K562 (cell line): ENCODE measurements around the gene TMTC2. TPM values are rescaled to one million over a fixed set of nuclear protein-coding genes. Genes with fewer than 3 reads are reported as not detected.

Experiments used
- ATAC-seq: fragments of 200-7000 bp; cut with Tn5 transposase; 3 replicates; pipeline ENCODE4 v1.9.1; 2020; ENCODE audit warnings: moderate library complexity
- BruUV-seq: library from RNA; stranded (reverse); fragments of 400-500 nt; replicated peaks from 2 replicates; lab custom pipeline; 2021; lab: Mats Ljungman, UMichigan
- CTCF ChIA-PET: fragments of 300-600 bp; formaldehyde crosslinking; extraction: SDS; loops from one replicate; lab custom pipeline; 2021; ENCODE audit warnings: low intra/inter-chr PET ratio; lab: Yijun Ruan, JAX
- POLR2A ChIA-PET: fragments of 300-600, 350-650 bp; sonication (Branson Sonifier 250); formaldehyde crosslinking; extraction: SDS; loops from one replicate; lab custom pipeline; 2021; ENCODE audit warnings: antibody characterized with exemption, inconsistent platforms; lab: Yijun Ruan, JAX
- DNase-seq, 4 experiments: peaks; one replicate each; pipeline versions ENCODE4 v3.0.0 to v3.0.0-alpha.2; 2011 to 2018; ENCODE audit warnings: low spot score in 3 of 4, mixed read lengths in 3 of 4; ENCODE audit errors: extremely low read depth in 1 of 4
- FAIRE-seq: peaks from 2 replicates; lab custom pipeline; 2011; peaks lifted over from hg19 to GRCh38; lab: Jason Lieb, UNC
- H2AFZ ChIP-seq: 2 replicates; pipeline ENCODE4 v1.6.0; 2011; ENCODE audit warnings: low read depth, low read length, control low read depth, inconsistent platforms
- H3K27ac ChIP-seq: fragments of 200-600 bp; 3 replicates; pipeline ENCODE4 v1.8.0; 2011; ENCODE audit warnings: low read depth, mild to moderate bottlenecking, control low read depth, inconsistent platforms, low read length, moderate library complexity, mixed read lengths; ENCODE audit errors: extremely low read depth
- H3K27me3 ChIP-seq, 2 experiments: fragments of 300-600 bp in 1 of 2; 2 replicates in 1 of 2; 3 replicates in 1 of 2; pipeline versions ENCODE4 v1.6.0 to v1.8.0; 2011; ENCODE audit warnings: inconsistent platforms in 2 of 2, low read length in 2 of 2, mild to moderate bottlenecking in 1 of 2, mixed read lengths in 1 of 2, moderate library complexity in 1 of 2; ENCODE audit not compliant: control insufficient read depth in 2 of 2, insufficient read depth in 2 of 2
- H3K36me3 ChIP-seq: fragments of 300-600 bp; 3 replicates; pipeline ENCODE4 v1.8.0; 2011; ENCODE audit warnings: mild to moderate bottlenecking, low read length, inconsistent platforms; ENCODE audit not compliant: control insufficient read depth, insufficient read depth
- H3K4me1 ChIP-seq, 2 experiments: fragments of 200-600 bp in 1 of 2; replicated peaks in 1 of 2; 2 replicates in 1 of 2; 3 replicates in 1 of 2; pipeline versions ENCODE4 v1.5.1 to v1.8.0; 2011; ENCODE audit warnings: inconsistent platforms in 2 of 2, low read length in 2 of 2, mild to moderate bottlenecking in 1 of 2, mixed read lengths in 1 of 2, moderate library complexity in 1 of 2; ENCODE audit not compliant: control insufficient read depth in 2 of 2, insufficient read depth in 2 of 2
- H3K4me2 ChIP-seq: 2 replicates; pipeline ENCODE4 v1.6.1; 2011; ENCODE audit warnings: low read length, control low read depth, inconsistent platforms, mixed read lengths; ENCODE audit not compliant: insufficient read depth
- H3K4me3 ChIP-seq: fragments of 200-600 bp; sonication (generic), shearing (Covaris generic); 2 replicates; pipeline ENCODE4 v1.5.1; 2016; ENCODE audit warnings: control low read depth, inconsistent platforms
- H3K79me2 ChIP-seq: fragments of 200-600 bp; 3 replicates; pipeline ENCODE4 v1.8.0; 2011; ENCODE audit warnings: low read length, inconsistent platforms; ENCODE audit not compliant: control insufficient read depth, insufficient read depth
- H3K9ac ChIP-seq, 2 experiments: 2 replicates each; pipeline versions ENCODE4 v1.6.0 to v1.6.1; 2011; ENCODE audit warnings: low read depth in 2 of 2, low read length in 2 of 2, control low read depth in 1 of 2, inconsistent platforms in 1 of 2, mild to moderate bottlenecking in 1 of 2, mixed read lengths in 1 of 2; ENCODE audit not compliant: insufficient read depth in 1 of 2
- H3K9me1 ChIP-seq: one replicate; pipeline ENCODE4 v1.6.0; 2011; ENCODE audit warnings: inconsistent platforms, mild to moderate bottlenecking, low read length, moderate library complexity; ENCODE audit not compliant: control insufficient read depth, insufficient read depth
- H3K9me3 ChIP-seq: replicated peaks from 2 replicates; pipeline ENCODE4 v1.5.1; 2011; ENCODE audit warnings: low read depth, low read length, inconsistent platforms; ENCODE audit not compliant: control insufficient read depth, insufficient read depth
- H4K20me1 ChIP-seq: replicated peaks from 2 replicates; pipeline ENCODE4 v1.6.1; 2011; ENCODE audit warnings: low read length, inconsistent platforms, mixed read lengths; ENCODE audit not compliant: control insufficient read depth, insufficient read depth
- CBFA2T3 ChIP-seq: fragments of 450-650 bp; IDR thresholded peaks from 2 replicates; pipeline ENCODE4 v1.6.1; 2017
- CSDE1 ChIP-seq, 2 experiments: fragments of 450-650 bp; IDR thresholded peaks; 2 replicates each; pipeline ENCODE4 v1.6.1; 2016; ENCODE audit warnings: mild to moderate bottlenecking in 1 of 2
- CTBP1 ChIP-seq: fragments of 450-650 bp; IDR thresholded peaks from 2 replicates; pipeline ENCODE4 v1.6.1; 2016; ENCODE audit warnings: borderline replicate concordance
- FUS ChIP-seq: fragments of 200-400 bp; formaldehyde crosslinking; optimal IDR thresholded peaks from 2 replicates; pipeline ENCODE3; 2017; ENCODE audit warnings: low read depth, low read length
- HNRNPH1 ChIP-seq: fragments of 200-400 bp; formaldehyde crosslinking; optimal IDR thresholded peaks from 2 replicates; pipeline ENCODE3; 2017; ENCODE audit warnings: low read depth, mild to moderate bottlenecking, low read length, moderate library complexity
- JUND ChIP-seq, 2 experiments: IDR thresholded peaks; 2 replicates in 1 of 2; 3 replicates in 1 of 2; pipeline ENCODE4 v1.6.1; 2011; ENCODE audit warnings: borderline replicate concordance in 2 of 2, low read depth in 2 of 2, low read length in 2 of 2, improper control_type of control experiment in 1 of 2, missing biosample characterization in 1 of 2, missing genetic modification characterization in 1 of 2, missing genetic modification reagents in 1 of 2
- PPARD ChIP-seq: fragments of 250-450 bp; sonication (Bioruptor Pico); IDR thresholded peaks from 2 replicates; pipeline ENCODE4 v1.8.0; 2022; ENCODE audit warnings: inconsistent platforms, mild to moderate bottlenecking, moderate library complexity
- RBM15 ChIP-seq: fragments of 200-400 bp; formaldehyde crosslinking; IDR thresholded peaks from 2 replicates; pipeline ENCODE4 v1.6.1; 2018; ENCODE audit warnings: mild to moderate bottlenecking, low read length, moderate library complexity; ENCODE audit not compliant: insufficient read depth
- RCOR1 ChIP-seq, 2 experiments: IDR thresholded peaks; 2 replicates each; pipeline ENCODE4 v1.6.1; 2012; ENCODE audit warnings: low read depth in 2 of 2, low read length in 2 of 2, borderline replicate concordance in 1 of 2, improper control_type of control experiment in 1 of 2
- SIRT6 ChIP-seq: IDR thresholded peaks from one replicate; pipeline ENCODE4 v1.6.1; 2012; ENCODE audit warnings: low read depth, mild to moderate bottlenecking, control low read depth, inconsistent platforms, low read length, moderate library complexity
- SOX6 ChIP-seq: fragments of 450-650 bp; IDR thresholded peaks from 2 replicates; pipeline ENCODE4 v1.6.1; 2014; ENCODE audit warnings: mild to moderate bottlenecking
- YBX1 ChIP-seq: fragments of 450-650 bp; IDR thresholded peaks from 2 replicates; pipeline ENCODE4 v1.7.1; 2016; ENCODE audit warnings: mild to moderate bottlenecking
- ZNF263 ChIP-seq: sonication (generic); formaldehyde crosslinking; IDR thresholded peaks from 2 replicates; pipeline ENCODE4 v1.8.0; 2022; ENCODE audit warnings: mild to moderate bottlenecking, missing genetic modification reagents, borderline replicate concordance
- ZNF347 ChIP-seq: fragments of 450-650 bp; formaldehyde crosslinking; IDR thresholded peaks from 2 replicates; pipeline ENCODE4 v1.4.0; 2020; ENCODE audit warnings: low read depth, mild to moderate bottlenecking, moderate library complexity
- ZNF583 ChIP-seq: fragments of 250-450 bp; sonication (Bioruptor Pico); IDR thresholded peaks from 2 replicates; pipeline ENCODE4 v1.4.0; 2020
- WGBS: fragments of 100-300 bp; shearing (Covaris generic); methylation state at CpG from one replicate; pipeline ENCODE4 v1.1.6; 2016; ENCODE audit warnings: low coverage, mixed read lengths; ENCODE audit not compliant: insufficient coverage; ENCODE audit errors: missing lambda C conversion rate; 5-methylcytosine and 5-hydroxymethylcytosine counted together
- in situ Hi-C: fragments of 300-500 bp; cut with MboI; formaldehyde crosslinking; loops from 4 replicates; pipeline ENCODE4 v1.15.0; 2018; ENCODE audit warnings: inconsistent platforms, mixed read lengths
- intact Hi-C: fragments of 100-400 bp; cut with micrococcal nuclease; formaldehyde crosslinking; loops from 2 replicates; pipeline ENCODE4 v1.14.2; 2022
- polyA plus RNA-seq, 8 experiments: library from polyadenylated mRNA; depleted of rRNA in 4 of 8; stranded (reverse) in 5 of 8; unstranded in 3 of 8; fragments of >200 nt; fragmentation: Nextera tagmentation in 2 of 8; fragmentation: Illumina TruSeq in 1 of 8; extraction: Ambion mirVana in 2 of 8; extraction: Trizol in 1 of 8; gene quantifications; 2 replicates each; pipeline versions ENCODE4 v1.2.1 to v1.2.3, GENCODE V29; 2011 to 2014; ENCODE audit warnings: inconsistent platforms in 1 of 8, missing spikeins in 1 of 8
- total RNA-seq, 7 experiments: library from RNA; depleted of rRNA in 6 of 7; stranded (reverse); fragments of >200 nt in 6 of 7; fragmentation: Illumina TruSeq in 2 of 7; extraction: Trizol in 2 of 7; gene quantifications; 2 replicates each; pipeline versions ENCODE4 v1.2.1 to v1.2.3, GENCODE V29; 2011 to 2021; ENCODE audit warnings: low replicate concordance in 1 of 7
- TF ChIP-seq, protein P1 (sequence below), 2 experiments: fragments of 200-800 bp in 1 of 2; sonication (Bioruptor generic) in 1 of 2; sonication (generic) in 1 of 2; formaldehyde crosslinking in 1 of 2; IDR thresholded peaks in 1 of 2; conservative IDR thresholded peaks in 1 of 2; 2 replicates each; pipeline versions ENCODE4 v1.5.0 to v1.6.1; 2016 to 2020; ENCODE audit warnings: missing compliant biosample characterization in 1 of 2, missing genetic modification characterization in 1 of 2, missing genetic modification reagents in 1 of 2
- TF ChIP-seq, protein P2 (sequence below): fragments of 250-450 bp; sonication (Bioruptor Pico); IDR thresholded peaks from 2 replicates; pipeline ENCODE4 v1.5.0; 2020; ENCODE audit warnings: mild to moderate bottlenecking, borderline replicate concordance
- TF ChIP-seq, protein P3 (sequence below), 2 experiments: fragments of 450-650 bp; conservative IDR thresholded peaks; 2 replicates each; pipeline ENCODE4 v1.6.1; 2017; ENCODE audit warnings: mild to moderate bottlenecking in 2 of 2, moderate library complexity in 2 of 2

Gene TMTC2
- total and polyA plus RNA-seq, 9 of the 15 experiments (the other 6 are each of a cell fraction or from before 2014, with no cell fraction given) = 0.29 to 1.1 (median 0.55) TPM

DNA sequence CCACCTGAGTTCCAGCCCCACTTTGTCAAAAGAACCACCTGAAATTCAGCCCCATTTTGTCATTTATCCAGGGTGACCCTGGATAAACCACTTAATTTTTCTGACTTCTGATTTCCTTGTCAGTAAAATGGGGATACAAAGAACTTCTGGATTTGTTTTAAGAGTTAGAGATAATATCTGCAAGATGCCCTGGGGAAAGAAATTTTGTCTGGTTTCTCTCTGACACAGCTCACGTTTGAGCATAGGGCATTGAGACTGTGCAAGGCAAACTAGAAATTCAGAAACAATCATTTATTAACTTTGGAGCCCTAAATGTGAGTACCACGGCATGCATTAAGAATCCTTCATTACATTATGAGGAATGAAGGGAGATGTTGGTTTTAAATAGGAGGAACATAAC is 37.2 kb downstream of the TMTC2 start:
- intact Hi-C loops = no loop called here
- in situ Hi-C loops = no loop called here

More for the DNA sequence above, 37.2 kb downstream of the TMTC2 start:
- BruUV-seq = no TSS peak
- no peak overlapping the region for H3K9ac ChIP-seq
- H4K20me1 ChIP-seq = no peaks in the 10 kb centered on the region
- H3K27ac ChIP-seq = no peak overlapping the region
- H3K4me3 ChIP-seq = no peak overlapping the region
- FAIRE-seq (no peak), DNase-seq (no peak), ATAC-seq (no peak)
- ChIA-PET CTCF (no interaction called here), POLR2A (no interaction called here)
- no peaks in the 10 kb centered on the region for H3K9me3 ChIP-seq
- H3K27me3 ChIP-seq = no peaks in the 10 kb centered on the region
- no peaks in the 10 kb centered on the region for H3K79me2 ChIP-seq
- H3K4me1 ChIP-seq = no peaks in the 10 kb centered on the region
- H3K36me3 ChIP-seq = no peaks in the 10 kb centered on the region
- WGBS = 0% methylated on average over 2 of the region's 2 CpGs
- no peak overlapping the region for H2AFZ ChIP-seq
- TF ChIP-seq CBFA2T3 (no peak), RCOR1 (IDR thresholded peaks at IDR 0.05; ENCODE audit: borderline replicate concordance in 1 of 2, low read depth in 2 of 2, low read length in 2 of 2) (no peak), HNRNPH1 (no peak), RBM15 (no peak), JUND (IDR thresholded peaks at IDR 0.05; ENCODE audit: borderline replicate concordance, low read depth, low read length) (no peak), JUND (tag; IDR thresholded peaks at IDR 0.05; ENCODE audit: borderline replicate concordance, low read depth, low read length) (no peak), SOX6 (no peak), ZNF263 (CRISPR knock-in tag) (no peak), PPARD (CRISPR knock-in tag) (no peak), ZNF347 (CRISPR knock-in tag) (no peak), SIRT6 (no peak), ZNF583 (CRISPR knock-in tag) (no peak), YBX1 (no peak), FUS (no peak), CTBP1 (no peak), CSDE1 (IDR thresholded peaks at IDR 0.05) (no peak)
- TF ChIP-seq, protein P1, sequence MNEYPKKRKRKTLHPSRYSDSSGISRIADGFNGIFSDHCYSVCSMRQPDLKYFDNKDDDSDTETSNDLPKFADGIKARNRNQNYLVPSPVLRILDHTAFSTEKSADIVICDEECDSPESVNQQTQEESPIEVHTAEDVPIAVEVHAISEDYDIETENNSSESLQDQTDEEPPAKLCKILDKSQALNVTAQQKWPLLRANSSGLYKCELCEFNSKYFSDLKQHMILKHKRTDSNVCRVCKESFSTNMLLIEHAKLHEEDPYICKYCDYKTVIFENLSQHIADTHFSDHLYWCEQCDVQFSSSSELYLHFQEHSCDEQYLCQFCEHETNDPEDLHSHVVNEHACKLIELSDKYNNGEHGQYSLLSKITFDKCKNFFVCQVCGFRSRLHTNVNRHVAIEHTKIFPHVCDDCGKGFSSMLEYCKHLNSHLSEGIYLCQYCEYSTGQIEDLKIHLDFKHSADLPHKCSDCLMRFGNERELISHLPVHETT (CRISPR knock-in tag; conservative IDR thresholded peaks at IDR 0.05 in 1 of 2, IDR thresholded peaks at IDR 0.05 in 1 of 2) = no peak
- TF ChIP-seq, protein P2, sequence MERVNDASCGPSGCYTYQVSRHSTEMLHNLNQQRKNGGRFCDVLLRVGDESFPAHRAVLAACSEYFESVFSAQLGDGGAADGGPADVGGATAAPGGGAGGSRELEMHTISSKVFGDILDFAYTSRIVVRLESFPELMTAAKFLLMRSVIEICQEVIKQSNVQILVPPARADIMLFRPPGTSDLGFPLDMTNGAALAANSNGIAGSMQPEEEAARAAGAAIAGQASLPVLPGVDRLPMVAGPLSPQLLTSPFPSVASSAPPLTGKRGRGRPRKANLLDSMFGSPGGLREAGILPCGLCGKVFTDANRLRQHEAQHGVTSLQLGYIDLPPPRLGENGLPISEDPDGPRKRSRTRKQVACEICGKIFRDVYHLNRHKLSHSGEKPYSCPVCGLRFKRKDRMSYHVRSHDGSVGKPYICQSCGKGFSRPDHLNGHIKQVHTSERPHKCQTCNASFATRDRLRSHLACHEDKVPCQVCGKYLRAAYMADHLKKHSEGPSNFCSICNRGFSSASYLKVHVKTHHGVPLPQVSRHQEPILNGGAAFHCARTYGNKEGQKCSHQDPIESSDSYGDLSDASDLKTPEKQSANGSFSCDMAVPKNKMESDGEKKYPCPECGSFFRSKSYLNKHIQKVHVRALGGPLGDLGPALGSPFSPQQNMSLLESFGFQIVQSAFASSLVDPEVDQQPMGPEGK (CRISPR knock-in tag) = no peak
- TF ChIP-seq, protein P3, sequence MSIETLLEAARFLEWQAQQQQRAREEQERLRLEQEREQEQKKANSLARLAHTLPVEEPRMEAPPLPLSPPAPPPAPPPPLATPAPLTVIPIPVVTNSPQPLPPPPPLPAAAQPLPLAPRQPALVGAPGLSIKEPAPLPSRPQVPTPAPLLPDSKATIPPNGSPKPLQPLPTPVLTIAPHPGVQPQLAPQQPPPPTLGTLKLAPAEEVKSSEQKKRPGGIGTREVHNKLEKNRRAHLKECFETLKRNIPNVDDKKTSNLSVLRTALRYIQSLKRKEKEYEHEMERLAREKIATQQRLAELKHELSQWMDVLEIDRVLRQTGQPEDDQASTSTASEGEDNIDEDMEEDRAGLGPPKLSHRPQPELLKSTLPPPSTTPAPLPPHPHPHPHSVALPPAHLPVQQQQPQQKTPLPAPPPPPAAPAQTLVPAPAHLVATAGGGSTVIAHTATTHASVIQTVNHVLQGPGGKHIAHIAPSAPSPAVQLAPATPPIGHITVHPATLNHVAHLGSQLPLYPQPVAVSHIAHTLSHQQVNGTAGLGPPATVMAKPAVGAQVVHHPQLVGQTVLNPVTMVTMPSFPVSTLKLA (conservative IDR thresholded peaks at IDR 0.05) = no peak
- no peaks in the 10 kb centered on the region for H3K9me1 ChIP-seq
- no peak overlapping the region for H3K4me2 ChIP-seq
